Adrenal gland (tissue), 5 donors: ENCODE data around the gene ATP11A.

Experiments
- CTCF ChIP-seq, 6 experiments: fragments of 450-650 bp in 4 of 6; fragments of 200-600 bp in 2 of 6; sonication (generic) in 1 of 6; IDR thresholded peaks; 1 replicate in 5 of 6; 2 replicates in 1 of 6; pipeline versions ENCODE4 v1.5.1 to v1.8.0; 2016 to 2021; ENCODE audit warnings: antibody characterized with exemption in 6 of 6, mild to moderate bottlenecking in 2 of 6, moderate library complexity in 1 of 6
- POLR2A ChIP-seq, 2 donors: fragments of 450-650 bp; IDR thresholded peaks; one replicate each; pipeline ENCODE4 v1.6.1; 2017; ENCODE audit warnings: antibody characterized with exemption in 2 of 2, mild to moderate bottlenecking in 2 of 2, moderate library complexity in 1 of 2
- donor health status: DM: no; HTN: no; CAD: no.

GRCh38 chr13:112838842-112839117 is 148.9 kb downstream of the ATP11A start:
- no peak for TF ChIP-seq POLR2A (IDR thresholded peaks at IDR 0.05)
- no peak for TF ChIP-seq CTCF (IDR thresholded peaks at IDR 0.05)
